A673 (cell line): ENCODE results near the gene PLEKHA8. TPM values are rescaled to one million over a fixed set of nuclear protein-coding genes. Genes with fewer than 3 reads are reported as not detected.

ENCODE experiments used
- BruUV-seq: library from RNA; stranded (reverse); fragments of 400-500 nt; replicated peaks from 2 replicates; lab custom pipeline; 2021; lab: Mats Ljungman, UMichigan
- CTCF ChIA-PET: fragments of 300-600 bp; sonication (Branson Sonifier 250); formaldehyde crosslinking; loops from one replicate; lab custom pipeline; 2022; ENCODE audit warnings: antibody characterized with exemption; lab: Charles Lee
- POLR2A ChIA-PET: fragments of 300-600 bp; sonication (Branson Sonifier 250); formaldehyde crosslinking; loops from one replicate; lab custom pipeline; 2022; ENCODE audit warnings: antibody characterized with exemption; ENCODE audit not compliant: low non-redundant PET; lab: Charles Lee
- DNase-seq: peaks from one replicate; pipeline ENCODE4 v3.0.0-alpha.2; 2015; ENCODE audit warnings: low spot score
- H3K27ac ChIP-seq: fragments of 200-600 bp; sonication (generic); 2 replicates; pipeline ENCODE4 v1.5.1; 2016; ENCODE audit warnings: mixed run types, low read depth, mild to moderate bottlenecking, mixed read lengths, antibody characterized with exemption, low read length; ENCODE audit not compliant: poor library complexity, severe bottlenecking
- H3K27me3 ChIP-seq: fragments of 200-600 bp; sonication (generic); replicated peaks from 2 replicates; pipeline ENCODE4 v1.6.1; 2017; ENCODE audit warnings: mixed run types, low read depth, mild to moderate bottlenecking, mixed read lengths, antibody characterized with exemption, low read length; ENCODE audit not compliant: insufficient read depth, poor library complexity
- H3K36me3 ChIP-seq: fragments of 200-600 bp; sonication (generic); 2 replicates; pipeline ENCODE4 v1.6.1; 2016; ENCODE audit warnings: mixed run types, mild to moderate bottlenecking, mixed read lengths, antibody characterized with exemption, low read length; ENCODE audit not compliant: insufficient read depth, poor library complexity, severe bottlenecking
- H3K4me1 ChIP-seq: fragments of 200-600 bp; sonication (generic); 2 replicates; pipeline ENCODE4 v1.6.1; 2017; ENCODE audit warnings: mixed run types, mild to moderate bottlenecking, mixed read lengths, antibody characterized with exemption, low read length; ENCODE audit not compliant: insufficient read depth, poor library complexity, severe bottlenecking
- H3K4me3 ChIP-seq: fragments of 200-600 bp; sonication (generic); 2 replicates; pipeline ENCODE4 v1.5.1; 2016; ENCODE audit warnings: low read depth, mixed run types, mild to moderate bottlenecking, mixed read lengths, low read length; ENCODE audit not compliant: poor library complexity, severe bottlenecking
- H3K9me3 ChIP-seq: fragments of 200-600 bp; sonication (generic); 2 replicates; pipeline ENCODE4 v1.6.1; 2016; ENCODE audit warnings: mixed run types, low read depth, mild to moderate bottlenecking, mixed read lengths, antibody characterized with exemption, low read length; ENCODE audit not compliant: poor library complexity, severe bottlenecking
- CTCF ChIP-seq: fragments of 300-800, 200-600 bp; sonication (generic); conservative IDR thresholded peaks from 2 replicates; pipeline ENCODE4 v1.5.1; 2017; ENCODE audit warnings: low read depth, mild to moderate bottlenecking, antibody characterized with exemption, low read length, moderate library complexity, mixed read lengths
- EZH2 ChIP-seq: fragments of 200-600 bp; sonication (generic); IDR thresholded peaks from 2 replicates; pipeline ENCODE4 v1.6.1; 2017; ENCODE audit warnings: borderline replicate concordance, low read depth, mild to moderate bottlenecking, mixed read lengths, antibody characterized with exemption, low read length; ENCODE audit not compliant: poor library complexity, severe bottlenecking
- intact Hi-C: fragments of 100-400 bp; cut with micrococcal nuclease; formaldehyde crosslinking; loops from one replicate; pipeline ENCODE4 v1.10.0; 2022; ENCODE audit not compliant: unreplicated experiment
- total RNA-seq: library from RNA; stranded (reverse); gene quantifications from 2 replicates; pipeline ENCODE4 v1.2.3, GENCODE V29; 2021

PLEKHA8 gene
- total RNA-seq, 1 experiment from 2014 or later, result 22.2 TPM

- H3K27me3 ChIP-seq, result no peaks in the 10 kb centered on the region
- H3K4me3 ChIP-seq, result no peak overlapping the region
- ChIA-PET POLR2A (no interaction called here), CTCF (no interaction called here)
- H3K36me3 ChIP-seq, result no peaks in the 10 kb centered on the region
- BruUV-seq, result no TSS peak
- H3K9me3 ChIP-seq, result no peaks in the 10 kb centered on the region
- no peaks in the 10 kb centered on the region for H3K4me1 ChIP-seq
- intact Hi-C loops, result no loop called here
- H3K27ac ChIP-seq, result no peak overlapping the region
- DNase-seq, result no peak
- TF ChIP-seq CTCF, result no peak
- TF ChIP-seq EZH2, result no peak
These were observed 10.2 kb downstream of the PLEKHA8 start for GRCh38 chr7:30038196-30038980.

GRCh38 chr7:30040938-30041337 lies 12.7 kb downstream of the PLEKHA8 start:
- TF ChIP-seq EZH2, result no peak
- TF ChIP-seq CTCF, result no peak
- Histone ChIP-seq H3K27me3 (no peaks in the 10 kb centered on the region), H3K27ac (no peak overlapping the region), H3K9me3 (no peaks in the 10 kb centered on the region), H3K36me3 (peaks cover 5% of the 10 kb centered on the region), H3K4me3 (no peak overlapping the region), H3K4me1 (no peaks in the 10 kb centered on the region)
- ChIA-PET POLR2A (interaction anchor here (0.6 kb wide), 2 partner anchors 83 to 388 kb away, joined by 5 read pairs; no protein-coding TSS in a partner anchor), CTCF (interaction anchor here (0.6 kb wide), 1 partner anchor 405 kb away, joined by 5 read pairs; no protein-coding TSS in a partner anchor)
- intact Hi-C loops, result no loop called here
- BruUV-seq, result no TSS peak
- no peak for DNase-seq

- no TSS peak for BruUV-seq
- no peak overlapping the region for H3K4me3 ChIP-seq
- H3K27ac ChIP-seq, result no peak overlapping the region
- ChIA-PET CTCF (interaction anchor here (0.6 kb wide), 1 partner anchor 405 kb away, joined by 5 read pairs; no protein-coding TSS in a partner anchor), POLR2A (no interaction called here)
- no peaks in the 10 kb centered on the region for H3K9me3 ChIP-seq
- no peak for DNase-seq
- intact Hi-C loops, result no loop called here
- no peak for TF ChIP-seq EZH2
- no peak for TF ChIP-seq CTCF
- H3K27me3 ChIP-seq, result no peaks in the 10 kb centered on the region
- H3K4me1 ChIP-seq, result no peaks in the 10 kb centered on the region
- H3K36me3 ChIP-seq, result peaks cover 11% of the 10 kb centered on the region
These were observed 13.5 kb downstream of the PLEKHA8 start for GRCh38 chr7:30041526-30042269.
